ENCODE results near the gene DDX19B. TPM values are rescaled to one million over a fixed set of nuclear protein-coding genes. Genes with fewer than 3 reads are reported as not detected.

Gene DDX19B
- total RNA-seq, 1 donor from 2014 or later, result 14.6 TPM

Other genes with a start within 250 kb of the DDX19B start
- gene PDPR, start 184.9 kb upstream of the DDX19B start, total RNA-seq, result 7.8 TPM
- gene CLEC18C, start 125.4 kb upstream of the DDX19B start, total RNA-seq, result 0.40 TPM
- gene EXOSC6, start 47.2 kb upstream of the DDX19B start, total RNA-seq, result 8.2 TPM
- 82.4 TPM for gene AARS1, start 9.7 kb upstream of the DDX19B start, total RNA-seq
- 15.3 TPM for gene DDX19A, start 47.7 kb downstream of the DDX19B start, total RNA-seq
- gene ST3GAL2, start 139.9 kb downstream of the DDX19B start, total RNA-seq, result 14.7 TPM
- gene FCSK, start 155.4 kb downstream of the DDX19B start, total RNA-seq, result 20.1 TPM
- gene COG4, start 224.4 kb downstream of the DDX19B start, total RNA-seq, result 31.2 TPM
- 92.3 TPM for gene SF3B3, start 224.6 kb downstream of the DDX19B start, total RNA-seq

Measured in left lobe of liver (tissue), 1 donor.